GM21515 (cell line): Measurements from ENCODE around the gene KSR1.

Experiments used
- ATAC-seq: cut with Tn5 transposase; IDR thresholded peaks from one replicate; pipeline ENCODE4 v1.9.1; 2021; ENCODE audit not compliant: unreplicated experiment

Gene KSR1

DNA sequence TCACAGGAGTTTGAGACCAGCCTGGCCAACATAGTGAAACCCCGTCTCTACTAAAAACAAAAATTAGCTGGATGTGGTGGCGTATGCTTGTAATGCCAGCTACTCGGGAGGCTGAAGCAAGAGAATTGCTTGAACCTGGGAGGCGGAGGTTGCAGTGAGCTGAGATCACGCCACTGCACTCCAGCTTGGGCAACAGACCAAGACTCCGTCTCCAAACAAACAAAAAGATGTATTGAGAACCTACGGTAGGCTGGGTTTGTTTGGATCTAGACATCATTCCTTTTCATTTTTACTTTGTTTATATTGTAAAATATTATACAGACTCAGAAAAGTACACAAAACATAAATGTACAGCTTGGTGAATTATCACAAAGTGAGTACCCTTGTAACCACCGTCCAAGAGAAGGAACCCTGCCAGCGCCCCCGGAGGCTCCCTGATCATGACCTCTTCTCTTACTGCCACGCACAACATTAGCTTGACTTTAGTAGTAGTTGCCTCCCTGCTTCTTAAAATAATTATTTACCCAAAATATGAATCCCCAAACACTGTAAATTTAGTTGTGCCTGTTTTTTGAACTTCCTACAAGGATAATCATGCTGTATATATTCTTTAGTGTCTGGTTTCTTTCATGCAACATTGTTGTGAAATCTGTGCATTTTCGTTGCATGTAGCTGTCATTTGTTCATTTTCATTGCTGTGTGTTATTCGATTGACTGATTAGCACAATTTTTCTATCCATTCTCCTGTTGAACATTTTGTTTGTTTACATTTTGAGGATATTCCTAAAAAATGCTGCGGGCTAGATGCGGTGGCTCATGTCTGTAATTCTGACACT, 56.5 kb downstream of the KSR1 start:
- no peak for ATAC-seq

DNA sequence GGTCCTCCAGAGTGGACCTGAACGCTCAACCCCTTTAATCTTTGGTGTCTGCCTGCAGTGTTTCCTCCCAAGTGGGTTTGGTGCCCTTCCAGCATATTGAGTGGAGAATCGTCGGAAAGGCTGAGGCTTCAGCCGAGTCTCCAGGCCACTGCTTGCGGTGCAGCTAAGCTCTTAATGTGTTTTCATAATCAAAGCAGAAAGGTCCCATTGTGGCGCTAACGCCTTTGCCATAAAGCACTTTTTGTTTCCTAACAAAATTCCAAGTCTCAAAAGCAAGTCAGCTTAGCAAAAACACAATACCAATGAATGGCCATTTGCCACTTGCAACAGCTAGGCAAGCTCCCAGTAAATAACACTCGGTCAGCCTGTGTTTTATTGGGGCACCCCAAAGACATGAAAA, 57.6 kb downstream of the KSR1 start:
- ATAC-seq: no peak

DNA sequence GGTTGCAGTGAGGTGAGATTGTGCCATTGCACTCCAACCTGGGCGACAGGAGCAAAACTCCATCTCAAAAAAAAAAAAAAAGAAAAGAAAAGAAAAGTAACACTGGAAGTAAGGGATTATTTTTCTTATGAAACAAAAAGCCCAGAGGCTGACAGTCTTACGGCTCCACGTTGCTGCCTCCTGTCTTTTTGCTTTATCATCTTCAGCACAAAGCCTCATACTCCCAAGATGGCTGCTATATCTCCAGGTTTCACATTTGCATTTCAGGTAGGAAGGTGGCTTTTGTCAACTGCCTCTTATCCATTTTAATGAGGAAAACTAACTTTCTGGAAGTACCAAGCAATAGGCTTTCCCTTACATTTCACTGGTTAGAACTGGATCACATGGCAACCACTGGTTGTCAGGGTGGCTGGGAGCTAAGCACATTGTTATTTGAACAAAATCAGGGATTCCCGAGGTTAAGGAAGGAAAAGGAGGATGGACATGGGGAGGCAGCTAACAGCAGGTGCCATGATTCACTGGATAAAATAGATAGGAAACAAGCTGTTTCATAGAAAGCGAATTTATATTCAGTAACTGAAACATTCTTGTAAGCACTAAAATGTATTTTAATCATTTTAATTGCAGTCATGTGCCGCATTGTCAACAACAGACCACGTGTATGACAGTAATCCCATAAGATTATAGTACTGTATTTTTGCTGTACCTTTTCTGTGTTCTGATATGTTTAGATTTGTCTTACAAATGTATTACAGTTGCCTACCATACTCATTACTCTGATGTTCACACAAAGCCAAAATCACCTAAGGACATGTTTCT, 58.6 kb downstream of the KSR1 start:
- no peak for ATAC-seq

DNA sequence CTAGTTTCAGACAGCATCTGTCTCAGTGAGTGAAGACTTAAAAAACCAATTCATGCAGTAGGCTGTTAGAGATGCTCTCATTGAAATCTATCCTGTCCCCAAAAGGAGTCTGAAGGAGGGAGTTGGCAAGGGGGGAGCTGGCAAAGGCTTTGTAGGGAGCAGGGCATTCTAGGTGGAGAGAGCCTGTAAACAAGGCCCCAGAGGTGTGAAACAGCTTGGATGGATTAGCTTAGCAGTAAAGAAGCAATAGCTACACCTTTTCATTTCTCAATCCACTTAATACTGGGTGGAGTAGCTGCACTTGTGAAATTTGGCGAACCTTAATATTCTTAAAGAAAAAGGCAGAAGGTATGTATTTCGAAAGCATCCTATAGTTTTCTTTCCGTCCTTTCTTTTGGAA, 61.8 kb downstream of the KSR1 start:
- ATAC-seq: no peak

DNA sequence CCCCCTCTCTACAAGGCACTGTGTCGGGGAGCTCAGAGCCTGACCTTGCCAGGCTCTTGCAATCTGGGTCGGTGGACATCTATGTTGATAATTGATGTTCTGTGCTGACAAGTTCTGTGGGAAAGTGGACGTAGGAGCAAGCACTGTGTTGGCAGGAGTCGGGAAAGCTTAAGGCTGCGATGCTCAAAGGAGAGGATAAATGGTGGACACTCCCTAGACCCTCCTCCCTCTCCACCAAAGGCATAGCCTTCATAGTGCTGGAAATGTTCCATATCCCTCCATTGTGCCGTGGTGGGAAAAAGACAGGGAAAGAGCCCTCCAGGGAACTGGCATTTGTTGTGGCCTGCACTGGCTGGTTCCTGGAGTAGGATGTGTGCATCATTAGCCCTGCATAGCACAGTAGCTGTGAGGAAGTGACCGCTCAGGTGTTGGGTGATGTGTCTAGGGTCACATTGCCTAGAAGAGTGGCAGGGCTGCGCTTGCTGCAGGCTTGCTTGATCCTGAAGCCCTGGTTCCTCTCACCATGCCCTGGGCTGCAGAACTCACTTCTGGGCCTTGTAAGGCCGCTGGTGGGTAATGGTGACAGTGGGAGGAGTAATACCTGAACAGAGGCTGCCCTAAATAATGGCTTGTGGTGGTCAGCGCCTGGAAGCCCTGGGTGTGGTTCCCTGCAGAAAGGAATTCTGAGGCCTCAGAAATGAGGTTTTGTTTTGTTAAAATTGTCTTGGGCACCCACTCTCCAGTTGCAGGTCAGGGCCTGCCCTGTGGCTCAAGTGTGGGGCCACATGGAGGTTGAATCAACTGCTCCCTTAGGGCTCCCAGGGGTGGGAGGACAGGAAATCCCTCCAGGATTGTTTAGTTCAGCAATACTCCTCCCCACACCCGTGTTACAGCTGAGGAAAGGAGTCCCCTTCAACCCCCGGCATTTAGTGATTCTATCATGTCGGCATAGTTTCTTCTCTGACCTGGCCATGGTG, 62.6 kb downstream of the KSR1 start:
- no peak for ATAC-seq

DNA sequence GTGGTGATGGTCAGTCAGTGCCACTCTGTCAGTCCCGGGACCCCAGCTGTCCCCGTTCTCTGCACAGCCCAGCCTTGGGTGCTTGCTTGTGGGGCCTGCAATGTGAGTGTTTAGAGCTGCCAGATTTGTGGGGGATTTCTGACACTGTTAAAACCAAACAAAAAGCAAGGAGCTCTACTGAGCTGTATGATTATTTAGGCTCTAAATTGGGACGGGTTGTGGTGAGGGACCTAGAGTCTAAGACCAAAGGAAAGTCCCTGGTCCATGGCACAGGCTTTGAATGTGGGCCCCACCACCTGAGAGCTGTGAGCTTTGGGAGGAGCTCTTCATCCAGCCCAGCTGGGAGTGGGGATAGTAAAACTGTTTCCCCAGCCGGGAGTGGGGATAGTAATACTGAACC, 63.3 kb downstream of the KSR1 start:
- ATAC-seq: no peak

DNA sequence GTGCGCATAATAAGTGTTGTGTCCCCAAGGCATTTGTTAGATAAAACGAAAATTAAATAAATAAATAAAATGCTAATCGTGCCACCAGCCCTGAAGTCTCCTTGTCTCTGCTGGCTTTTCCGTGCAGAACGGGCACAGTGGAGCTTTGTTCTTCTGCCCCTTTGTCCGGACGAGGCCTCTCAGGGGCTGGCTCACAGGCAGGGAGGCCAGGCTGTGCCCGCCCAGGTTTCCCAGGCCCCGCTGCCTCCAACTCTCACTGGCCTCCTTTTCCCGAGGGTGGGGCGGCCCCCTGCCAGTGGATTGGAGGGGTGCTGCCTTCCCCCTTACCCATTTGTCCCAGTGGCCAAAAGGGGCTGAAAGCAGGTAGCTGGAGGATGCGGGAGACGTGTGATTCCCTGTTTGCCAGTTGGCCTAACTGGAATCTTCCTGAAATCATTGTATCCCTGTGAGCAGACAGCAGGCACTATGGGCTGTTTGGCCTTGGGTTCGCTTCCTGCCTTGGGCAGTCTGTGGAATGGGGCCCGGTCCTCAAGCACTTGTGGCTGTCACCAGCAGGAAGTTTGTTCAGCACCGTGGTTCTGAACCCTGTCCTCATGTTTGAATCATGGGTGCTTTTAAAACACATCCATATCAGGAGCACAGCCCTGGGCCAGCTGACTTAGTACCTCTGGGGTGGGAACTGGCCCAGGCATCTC, 64.4 kb downstream of the KSR1 start:
- no peak for ATAC-seq

DNA sequence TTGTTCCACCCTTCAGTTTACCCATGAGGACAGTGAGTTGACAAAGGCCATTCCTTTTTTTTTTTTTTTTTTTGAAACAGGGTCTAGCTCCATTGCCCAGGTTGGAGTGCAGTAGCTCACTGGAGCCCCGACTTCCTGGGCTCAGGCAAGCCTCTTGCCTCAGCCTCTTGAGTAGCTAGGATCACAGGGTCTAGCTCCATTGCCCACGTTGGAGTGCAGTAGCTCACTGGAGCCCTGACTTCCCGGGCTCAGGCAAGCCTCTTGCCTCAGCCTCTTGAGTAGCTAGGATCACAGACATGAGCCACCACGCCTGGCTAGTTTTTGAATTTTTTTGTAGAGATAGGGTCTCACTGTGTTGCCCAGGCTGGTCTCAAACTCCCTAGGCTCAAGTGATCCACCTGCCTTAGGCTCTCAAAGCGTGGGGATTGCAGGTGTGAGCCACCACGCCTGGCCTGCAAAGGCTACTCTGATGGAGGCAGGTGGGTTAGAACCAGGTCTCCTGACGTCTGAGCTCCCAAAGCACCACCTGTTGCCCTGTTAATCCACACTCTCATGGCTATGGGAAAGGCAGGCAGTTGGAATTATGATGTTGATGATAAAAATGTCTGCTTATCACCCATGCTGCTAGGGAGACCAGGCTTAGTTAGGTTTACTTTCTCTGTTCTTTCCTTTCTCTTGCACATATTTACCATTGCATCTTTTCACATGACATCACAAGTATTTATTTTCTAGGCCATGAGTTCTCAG, 65.2 kb downstream of the KSR1 start:
- ATAC-seq: no peak

DNA sequence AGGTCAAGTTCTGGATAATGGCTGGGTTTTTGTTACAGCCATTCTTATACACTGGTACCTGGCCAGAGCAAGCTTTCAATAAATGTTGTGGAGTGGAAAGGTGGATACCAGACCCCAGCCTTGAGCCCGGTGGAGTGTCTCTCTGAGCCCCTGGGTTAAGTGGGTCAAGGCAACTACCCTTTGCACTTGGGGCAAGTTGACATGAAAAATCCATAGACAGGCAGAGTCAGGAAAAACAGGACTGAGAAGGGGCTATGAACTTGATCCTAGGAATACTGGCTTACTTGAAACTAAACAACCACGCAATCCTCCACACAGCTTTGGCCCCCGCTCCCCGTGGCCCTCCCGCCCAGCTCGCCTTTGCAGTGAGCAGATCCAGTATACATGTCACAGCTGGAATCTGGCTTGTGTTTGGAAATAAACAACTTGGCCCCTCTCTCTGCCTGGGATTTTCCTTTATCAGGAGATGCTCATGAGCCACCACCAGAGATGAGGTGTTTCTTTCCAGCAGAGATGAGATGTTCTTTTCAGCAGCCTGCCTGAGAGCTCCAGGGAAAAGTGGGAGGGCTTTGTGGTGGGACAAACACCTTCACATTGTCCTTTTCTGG, 65.9 kb downstream of the KSR1 start:
- no peak for ATAC-seq

DNA sequence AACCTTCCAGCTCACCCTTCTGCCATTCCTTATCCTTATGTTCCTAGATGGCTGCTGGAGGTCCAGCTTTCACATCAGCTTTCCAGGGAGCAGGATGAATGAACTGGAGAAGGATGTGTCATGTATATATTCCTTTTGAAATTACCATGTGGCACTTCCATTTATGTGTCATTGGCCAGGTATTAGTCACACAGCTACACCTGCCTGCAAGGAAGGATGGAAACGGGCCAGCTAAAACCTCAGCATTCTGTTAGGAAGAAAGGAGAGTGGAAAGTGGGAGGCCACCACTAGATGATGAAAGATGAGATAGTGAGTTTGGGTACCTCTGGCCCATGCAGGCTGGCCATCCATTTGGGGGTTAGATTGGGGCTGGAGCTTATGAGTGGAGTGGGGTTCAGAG, 67.5 kb downstream of the KSR1 start:
- no peak for ATAC-seq

DNA sequence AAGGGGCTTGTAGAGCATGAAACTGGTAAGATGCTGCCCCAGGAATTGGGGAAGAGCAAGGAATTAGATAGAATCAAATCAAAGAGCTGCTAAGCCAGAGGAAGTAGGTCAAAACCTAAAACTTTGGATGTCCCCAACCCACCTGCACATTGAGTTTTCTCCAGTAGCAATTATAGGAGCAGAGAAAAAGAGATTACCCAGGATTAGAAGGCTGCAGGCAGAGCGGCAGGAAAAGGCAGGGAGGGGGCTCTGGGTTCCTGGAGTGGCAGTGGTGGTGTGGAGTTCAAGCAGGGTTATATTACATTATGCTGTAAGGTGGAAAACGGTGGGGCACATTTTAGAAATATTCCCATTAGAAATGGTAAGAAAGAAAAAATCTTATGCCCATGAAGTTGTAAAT, 68.3 kb downstream of the KSR1 start:
- ATAC-seq: no peak

DNA sequence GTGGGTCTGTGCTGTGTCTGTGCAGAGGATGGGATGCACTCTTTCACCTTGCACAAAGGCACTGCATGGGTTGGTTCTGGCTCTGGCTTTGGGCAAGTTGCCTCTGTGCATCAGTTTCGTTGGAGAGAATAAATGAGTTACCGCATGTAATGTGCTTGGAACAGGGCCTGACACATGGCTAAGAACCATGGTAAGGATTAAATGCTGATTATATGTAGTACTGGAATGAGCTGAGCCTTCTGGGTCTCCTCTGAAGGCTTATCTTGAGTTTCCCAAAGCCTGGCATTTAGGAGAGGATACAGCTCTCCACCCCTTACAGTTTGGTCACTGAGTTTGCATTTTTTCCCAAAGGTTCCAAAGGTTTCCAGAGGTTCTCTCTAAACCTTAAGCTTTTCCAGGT, 69.1 kb downstream of the KSR1 start:
- no peak for ATAC-seq

DNA sequence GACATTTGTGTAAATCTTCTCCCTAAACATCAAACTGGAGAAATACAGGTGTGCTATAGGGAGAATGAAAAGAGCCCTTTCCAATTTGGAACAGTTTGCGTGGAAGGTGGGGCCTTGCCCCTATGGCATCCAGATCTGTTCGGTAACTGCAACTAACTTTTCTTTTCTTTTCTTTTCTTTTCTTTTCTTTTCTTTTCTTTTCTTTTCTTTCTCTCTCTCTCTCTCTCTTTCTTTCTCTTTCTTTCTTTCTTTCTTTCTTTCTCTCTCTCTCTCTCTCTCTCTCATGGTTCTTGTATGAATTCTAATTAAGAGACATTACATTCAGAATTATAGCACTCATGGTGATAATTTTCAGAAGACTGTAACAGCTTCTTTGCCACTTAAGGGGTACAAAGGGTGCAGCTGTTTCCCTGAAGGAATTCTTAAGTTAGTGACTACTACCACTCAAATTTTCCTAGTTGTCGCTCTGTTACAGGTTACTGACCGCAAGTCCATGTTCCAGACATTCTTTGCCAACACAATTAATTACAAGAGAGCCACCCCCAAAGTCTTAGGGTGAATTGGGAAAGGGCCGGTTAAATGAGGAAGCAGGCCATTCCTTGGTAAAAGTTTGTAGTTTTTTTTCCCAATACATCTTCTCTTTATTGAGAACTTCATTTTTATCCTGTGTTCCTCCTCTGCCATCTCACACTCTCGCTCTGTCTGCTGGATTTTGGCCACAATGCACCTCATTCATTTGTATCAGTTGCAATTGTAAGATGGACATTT, 69.8 kb downstream of the KSR1 start:
- no peak for ATAC-seq

DNA sequence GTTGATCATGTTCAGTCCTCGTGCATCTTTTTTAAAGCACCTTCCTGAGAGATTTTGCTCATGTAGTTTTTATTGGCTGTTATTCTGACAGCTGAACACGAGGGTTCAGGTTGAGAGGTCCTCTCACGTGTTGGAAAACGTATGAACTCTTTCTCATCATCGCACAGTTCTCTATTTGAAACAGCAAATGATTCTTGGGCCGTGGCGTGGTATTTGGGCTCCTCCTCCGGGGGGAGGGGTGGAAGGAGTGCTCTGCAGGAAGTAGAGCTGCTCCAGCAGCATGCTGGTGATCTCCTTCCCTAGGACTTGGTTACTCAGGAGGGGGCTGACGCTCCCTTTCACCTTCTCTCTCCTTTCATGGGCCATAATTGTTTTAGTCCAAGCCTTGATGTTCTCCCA, 70.4 kb downstream of the KSR1 start:
- ATAC-seq: no peak

DNA sequence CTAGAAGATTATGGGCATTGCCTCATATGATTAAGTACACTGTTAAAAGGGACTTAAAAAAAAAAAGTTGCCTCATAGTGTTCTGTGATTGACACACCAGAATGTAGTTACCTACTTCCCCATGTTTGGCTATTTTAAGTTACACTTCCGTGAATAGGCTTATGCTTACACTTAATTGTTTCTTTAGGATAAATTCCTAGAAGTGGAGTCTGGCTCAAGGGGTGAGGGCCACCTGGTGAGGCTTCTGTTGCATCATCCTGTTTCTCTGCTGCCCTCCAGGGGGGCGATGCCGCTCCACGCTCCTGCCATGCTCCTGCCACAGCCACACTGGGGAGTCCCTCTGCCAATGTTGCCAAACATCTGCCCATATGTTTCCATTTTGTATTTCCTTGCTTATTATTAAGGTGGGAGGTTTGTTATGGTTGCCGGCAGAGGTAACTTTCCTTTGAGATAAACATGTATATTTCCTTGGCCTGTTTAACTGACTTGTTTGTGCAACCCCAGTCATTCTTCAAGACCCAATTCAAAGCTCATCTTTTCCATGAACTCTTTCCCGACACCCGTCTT, 73.1 kb downstream of the KSR1 start:
- no peak for ATAC-seq

DNA sequence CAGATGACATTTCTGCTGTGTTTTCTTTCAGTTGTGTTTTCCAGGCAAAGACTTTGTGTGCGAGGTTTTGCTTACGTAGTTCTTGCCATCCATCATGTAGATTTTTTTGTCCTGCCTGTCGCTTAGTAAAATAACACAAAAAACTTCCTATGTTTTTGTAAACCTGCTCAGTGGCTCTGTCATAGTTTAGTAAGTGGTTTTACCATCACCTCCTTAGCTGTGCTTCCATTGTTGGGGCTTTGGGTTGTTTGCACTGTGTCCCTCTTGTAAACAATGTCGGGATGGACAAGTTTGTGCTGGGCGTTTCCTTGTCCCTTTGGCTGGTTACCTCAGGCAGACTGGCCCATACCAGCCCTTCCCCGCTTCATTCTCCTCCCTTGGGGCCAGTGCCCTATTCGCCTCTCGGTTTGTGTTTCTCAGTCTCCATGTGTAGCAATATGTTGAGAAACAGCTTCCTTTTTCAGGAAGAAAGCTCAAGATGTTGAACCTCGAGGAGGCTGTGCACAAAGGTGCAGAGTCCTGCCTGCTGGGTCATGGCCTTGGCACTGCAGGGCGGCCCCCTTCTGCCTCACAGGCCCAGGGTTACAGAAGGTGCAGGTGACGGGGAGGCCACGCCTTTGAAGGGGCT, 74.6 kb downstream of the KSR1 start:
- no peak for ATAC-seq

DNA sequence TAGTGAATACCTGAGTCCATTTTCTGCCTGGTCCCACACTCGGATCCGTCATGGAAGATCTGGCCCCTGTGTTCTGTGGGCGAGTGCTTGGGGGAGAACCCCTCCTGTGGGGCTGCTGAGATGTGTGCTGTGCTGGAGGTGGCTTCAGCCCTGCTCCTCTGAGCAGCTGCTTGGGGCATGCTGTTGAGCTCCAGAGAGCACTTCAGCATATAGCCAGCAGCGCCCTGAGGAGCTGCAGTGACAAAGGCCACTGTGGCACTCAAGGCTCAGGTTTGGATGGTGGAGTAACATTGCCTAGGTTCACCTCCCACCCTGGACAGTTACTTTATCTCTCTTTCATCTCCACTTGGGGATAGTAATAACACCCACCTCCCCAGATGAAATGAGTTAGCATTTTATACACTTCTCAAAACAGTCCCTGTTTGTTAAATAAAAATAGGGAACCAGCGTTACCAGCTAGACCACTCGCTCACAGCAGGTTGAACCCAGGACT, 75.3 kb downstream of the KSR1 start:
- no peak for ATAC-seq
